NCI-H460 (cell line): ENCODE measurements around the gene SLC12A3. TPM values are rescaled to one million over a fixed set of nuclear protein-coding genes. Genes with fewer than 3 reads are reported as not detected.

Experiments used
- DNase-seq: peaks from one replicate; pipeline ENCODE4 v3.0.0-alpha.2; 2016; ENCODE audit warnings: low read depth; ENCODE audit errors: extremely low read depth
- small RNA-seq, 2 experiments: library from RNA; depleted of rRNA; stranded (forward); fragments of <200 nt; gene quantifications; one replicate each; pipeline ENCODE3, GENCODE V24; 2014
- total RNA-seq: library from RNA; depleted of rRNA; stranded (reverse); fragments of >200 nt; shearing (Covaris generic); gene quantifications from 2 replicates; pipeline ENCODE4 v1.2.3, GENCODE V29; 2014; rRNA removed

The SLC12A3 gene
- total RNA-seq, 1 experiment from 2014 or later: not detected

DNA sequence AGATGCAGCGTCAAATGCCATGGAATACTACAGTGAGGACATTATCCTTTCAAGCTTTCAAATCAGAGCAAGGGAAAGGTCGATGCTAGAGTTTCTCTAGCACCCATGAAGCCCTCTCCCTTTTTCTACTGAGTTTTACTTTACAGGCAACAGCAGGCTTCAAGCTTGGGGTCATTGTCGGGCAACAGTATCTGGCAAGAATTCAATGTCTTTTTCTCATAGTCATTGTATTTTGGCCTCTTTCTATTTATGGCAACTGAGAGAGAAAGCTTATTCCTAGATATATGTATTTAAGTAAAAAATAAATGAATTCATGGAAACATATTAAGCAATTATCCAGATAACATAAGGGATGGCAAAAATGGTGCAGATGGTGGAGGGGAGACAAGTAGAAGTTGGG is 96.4 kb downstream of the SLC12A3 start:
- no peak for DNase-seq

DNA sequence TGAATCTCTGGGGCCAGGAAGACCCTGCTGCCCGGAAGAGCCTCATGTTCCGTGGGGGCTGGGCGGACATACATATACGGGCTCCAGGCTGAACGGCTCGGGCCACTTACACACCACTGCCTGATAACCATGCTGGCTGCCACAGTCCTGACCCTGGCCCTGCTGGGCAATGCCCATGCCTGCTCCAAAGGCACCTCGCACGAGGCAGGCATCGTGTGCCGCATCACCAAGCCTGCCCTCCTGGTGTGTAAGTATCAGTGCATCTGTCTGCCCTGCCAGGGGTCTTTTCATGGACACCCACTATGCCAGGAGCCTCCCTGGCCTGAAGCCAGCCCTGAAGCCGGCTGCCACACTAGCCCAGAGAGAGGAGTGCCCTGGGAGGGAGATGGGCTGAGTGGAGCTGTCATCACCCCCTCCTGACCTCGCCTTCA is 96.9 kb downstream of the SLC12A3 start, which contains the start of gene CETP:
Gene CETP, plus strand, starts transcription at position 100 of the 431 bp plus-strand sequence. Its CDS starts 30 bp downstream, at position 130.
- DNase-seq: no peak

DNA sequence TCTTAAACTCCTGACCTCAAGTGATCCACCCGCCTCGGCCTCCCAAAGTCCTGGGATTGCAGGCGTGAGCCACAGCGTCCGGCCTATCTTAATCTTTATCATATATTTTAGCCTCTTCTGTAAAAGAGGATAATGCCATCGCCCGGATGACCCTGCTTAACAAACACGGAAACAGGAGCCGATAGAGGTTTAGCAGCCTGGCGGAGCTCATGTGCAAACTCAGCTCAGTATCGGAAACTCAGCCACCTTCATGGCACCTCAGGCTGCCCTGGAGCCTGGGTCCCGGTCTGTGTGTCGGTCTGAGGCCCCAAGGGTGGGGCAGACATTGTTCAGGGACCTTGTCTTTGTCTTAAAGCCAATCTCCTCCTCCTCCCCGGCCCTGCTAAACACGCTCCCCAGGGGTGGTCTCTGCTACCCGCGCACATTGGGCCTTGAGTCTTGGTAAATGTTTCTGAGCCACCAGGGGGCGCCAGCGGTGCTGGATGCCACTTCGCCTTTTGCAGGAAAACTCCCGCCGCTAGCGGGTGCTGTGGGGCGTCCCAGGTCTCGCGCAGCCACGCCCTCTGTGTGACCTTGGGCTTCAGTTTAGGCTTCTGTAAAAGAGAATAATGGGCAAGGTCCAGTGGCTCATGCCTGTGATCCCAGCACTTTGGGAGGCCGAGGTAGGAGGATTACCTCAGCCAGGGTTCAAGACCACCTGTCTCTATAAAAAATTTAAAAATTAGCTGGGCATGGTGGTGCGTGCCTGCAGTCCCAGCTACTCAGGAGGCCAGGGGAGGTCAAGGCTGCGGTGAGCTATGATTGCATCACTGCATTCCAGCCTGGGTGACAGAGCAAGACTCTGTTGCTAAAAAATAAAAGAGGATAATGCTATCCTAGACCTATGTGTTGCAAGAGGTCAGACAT is 99.5 kb downstream of the SLC12A3 start:
- DNase-seq: peak; percentile 75

Small RNA genes within 50 kb of the gene (small RNA-seq; reads per million reads assigned to genes)
- gene MIR138-2: 0.10 to 0.59 reads per million in 2 experiments

Other genes starting within 250 kb of the SLC12A3 start
- gene MT1E, start 239.4 kb upstream of the SLC12A3 start, total RNA-seq: 2.3 TPM in 1 of 2 replicates, not detected in the other
- not detected in 2 replicates for gene MT1M, start 232.5 kb upstream of the SLC12A3 start, total RNA-seq
- gene MT1A, start 226.5 kb upstream of the SLC12A3 start, total RNA-seq: 19.4 and 32.8 TPM in 2 replicates
- gene MT1B, start 213.3 kb upstream of the SLC12A3 start, total RNA-seq: not detected in 2 replicates
- 0.72 and 0.97 TPM in 2 replicates for gene MT1F, start 207.2 kb upstream of the SLC12A3 start, total RNA-seq
- gene MT1G, start 197.1 kb upstream of the SLC12A3 start, total RNA-seq: not detected in 2 replicates
- not detected in 2 replicates for gene MT1H, start 195.4 kb upstream of the SLC12A3 start, total RNA-seq
- gene MT1X, start 182.7 kb upstream of the SLC12A3 start, total RNA-seq: 5.6 and 11.3 TPM in 2 replicates
- 78.1 and 87.7 TPM in 2 replicates for gene NUP93, start 135.1 kb upstream of the SLC12A3 start, total RNA-seq
- gene HERPUD1, start 66.9 kb downstream of the SLC12A3 start, total RNA-seq: 184 and 222 TPM in 2 replicates
- gene CETP, start 96.7 kb downstream of the SLC12A3 start, total RNA-seq: 0.07 TPM in 1 of 2 replicates, not detected in the other
- 9.8 and 11.1 TPM in 2 replicates for gene NLRC5, start 124.3 kb downstream of the SLC12A3 start, total RNA-seq
- 21.1 and 26.0 TPM in 2 replicates for gene CPNE2, start 227.4 kb downstream of the SLC12A3 start, total RNA-seq